Right forelimb (tissue), 1 donor: Measurements from ENCODE around the gene PCED1B.
"Not testable (repeated sequence)": the region's sequence is repeated elsewhere in the genome, so short reads cannot be mapped to it uniquely, and the experiment has no call there.

Experiments
- DNase-seq: peaks from one replicate; pipeline ENCODE4 v3.0.0-alpha.2; 2018

The PCED1B gene

GRCh38 chr12:47182164-47182938, 102.9 kb downstream of the PCED1B start:
- not testable (repeated sequence) for DNase-seq

GRCh38 chr12:47184229-47184628, 104.8 kb downstream of the PCED1B start:
- no peak for DNase-seq

GRCh38 chr12:47184813-47185212, 105.4 kb downstream of the PCED1B start:
- no peak for DNase-seq

- DNase-seq: no peak
Observed at GRCh38 chr12:47186246-47186645, 106.8 kb downstream of the PCED1B start.

- DNase-seq: no peak
Observed at GRCh38 chr12:47188576-47189441, 109.4 kb downstream of the PCED1B start.

- DNase-seq: no peak
Observed at GRCh38 chr12:47189728-47190127, 110.3 kb downstream of the PCED1B start.

- no peak for DNase-seq
Observed at GRCh38 chr12:47190271-47190750, 110.9 kb downstream of the PCED1B start.

- DNase-seq: no peak
Observed at GRCh38 chr12:47190905-47191304, 111.5 kb downstream of the PCED1B start.

- DNase-seq: no peak
Observed at GRCh38 chr12:47192051-47192450, 112.6 kb downstream of the PCED1B start.

GRCh38 chr12:47193066-47193465, 113.6 kb downstream of the PCED1B start:
- no peak for DNase-seq

GRCh38 chr12:47194501-47194900, 115.1 kb downstream of the PCED1B start:
- DNase-seq: no peak

- DNase-seq: no peak
Observed at GRCh38 chr12:47200446-47200845, 121.0 kb downstream of the PCED1B start.

- DNase-seq: not testable (repeated sequence)
Observed at GRCh38 chr12:47201190-47201589, 121.8 kb downstream of the PCED1B start.

- no peak for DNase-seq
Observed at GRCh38 chr12:47202176-47202575, 122.8 kb downstream of the PCED1B start.

- DNase-seq: no peak
Observed at GRCh38 chr12:47205532-47206449, 126.4 kb downstream of the PCED1B start.

- DNase-seq: no peak
Observed at GRCh38 chr12:47206450-47207339, 127.3 kb downstream of the PCED1B start.

GRCh38 chr12:47207340-47207717, 127.9 kb downstream of the PCED1B start:
- no peak for DNase-seq

- DNase-seq: no peak
Observed at GRCh38 chr12:47207829-47208248, 128.4 kb downstream of the PCED1B start.

GRCh38 chr12:47209014-47209413, 129.6 kb downstream of the PCED1B start:
- DNase-seq: no peak

- no peak for DNase-seq
Observed at GRCh38 chr12:47210776-47211175, 131.4 kb downstream of the PCED1B start.

GRCh38 chr12:47212701-47213039, 133.2 kb downstream of the PCED1B start:
- DNase-seq: no peak

- DNase-seq: no peak
Observed at GRCh38 chr12:47213396-47213795, 134.0 kb downstream of the PCED1B start.
